HepG2 (cell line): ENCODE data around the gene CHN2.

Experiments used
- BHLHE40 ChIP-seq: IDR thresholded peaks from 2 replicates; pipeline ENCODE4 v1.6.1; 2011; ENCODE audit warnings: low read length, improper control_type of control experiment
- BRCA1 ChIP-seq: sonication (generic); formaldehyde crosslinking; IDR thresholded peaks from 2 replicates; pipeline ENCODE4 v1.4.0; 2020; ENCODE audit warnings: missing genetic modification reagents
- GABPA ChIP-seq, 2 experiments: IDR thresholded peaks; 2 replicates each; pipeline ENCODE4 v1.6.1; 2011 to 2016; ENCODE audit warnings: low read depth in 2 of 2, low read length in 1 of 2, missing biosample characterization in 1 of 2, missing genetic modification characterization in 1 of 2
- HNF4G ChIP-seq, 2 experiments: sonication (generic) in 1 of 2; formaldehyde crosslinking in 1 of 2; IDR thresholded peaks; 2 replicates each; pipeline versions ENCODE4 v1.4.0 to v1.6.1; 2011 to 2020; ENCODE audit warnings: borderline replicate concordance in 2 of 2, low read depth in 2 of 2, mild to moderate bottlenecking in 2 of 2, low read length in 1 of 2, missing genetic modification reagents in 1 of 2, moderate library complexity in 1 of 2
- MYNN ChIP-seq: sonication (generic); formaldehyde crosslinking; IDR thresholded peaks from 2 replicates; pipeline ENCODE4 v1.4.0; 2020; ENCODE audit warnings: mild to moderate bottlenecking, low read depth, missing genetic modification reagents
- POLR2AphosphoS5 ChIP-seq: IDR thresholded peaks from 2 replicates; pipeline ENCODE4 v1.6.1; 2012; ENCODE audit warnings: low read depth, low read length
- RAD51 ChIP-seq: fragments of 450-650 bp; IDR thresholded peaks from 2 replicates; pipeline ENCODE4 v1.6.1; 2016; ENCODE audit warnings: borderline replicate concordance
- SP1 ChIP-seq, 2 experiments: fragments of 450-650 bp in 1 of 2; sonication (generic) in 1 of 2; formaldehyde crosslinking in 1 of 2; IDR thresholded peaks; 2 replicates each; pipeline versions ENCODE4 v1.4.0 to v1.6.1; 2016 to 2020; ENCODE audit warnings: missing genetic modification reagents in 1 of 2
- TF ChIP-seq, protein P1 (sequence below): sonication (generic); formaldehyde crosslinking; IDR thresholded peaks from 2 replicates; pipeline ENCODE4 v1.5.0; 2020; ENCODE audit warnings: mild to moderate bottlenecking, low read depth, missing genetic modification reagents, borderline replicate concordance

DNA sequence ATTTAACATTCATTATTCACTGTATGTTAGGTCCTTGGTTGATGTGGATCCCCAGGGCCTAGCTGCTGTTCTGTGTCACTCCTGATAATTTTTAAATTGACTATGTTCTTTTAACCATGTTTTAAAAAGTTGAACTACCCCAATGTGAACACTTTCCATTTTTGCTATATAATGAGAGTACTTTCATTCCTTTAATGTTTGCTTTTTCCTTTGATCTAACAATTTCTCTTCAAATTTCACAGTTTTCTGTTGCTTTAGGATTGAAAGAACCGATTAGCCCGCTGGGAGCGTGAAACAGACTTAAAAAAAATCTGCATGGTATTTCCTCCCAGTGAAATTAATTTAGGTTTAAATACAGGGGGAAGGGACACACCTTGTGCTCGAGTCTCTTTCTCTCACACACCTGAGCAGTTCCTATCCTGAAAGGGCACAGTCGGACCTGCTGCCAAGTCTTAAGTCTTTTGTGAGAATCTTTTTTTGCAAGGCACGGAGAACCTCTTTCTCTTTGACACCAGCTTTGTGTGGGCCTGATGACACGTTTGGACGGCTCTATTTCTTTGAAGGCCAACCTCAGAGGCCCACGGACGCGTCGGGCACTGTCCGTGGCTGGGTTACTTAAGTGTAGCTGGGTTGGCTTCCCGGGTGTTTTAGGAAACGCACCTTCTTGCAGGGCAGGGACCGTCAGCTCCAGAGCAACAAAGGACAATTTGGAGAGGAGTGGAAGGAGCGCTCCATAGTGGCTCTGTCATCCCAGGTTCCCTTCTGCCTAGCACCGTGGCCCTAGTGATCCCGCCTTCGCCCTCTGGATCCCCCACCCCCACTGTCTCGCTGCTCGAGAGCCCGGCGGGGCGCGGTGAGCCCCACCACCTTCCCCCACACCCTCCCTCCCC is 1.0 kb upstream of the CHN2 start:
- TF ChIP-seq HNF4G (IDR thresholded peaks at IDR 0.05; ENCODE audit: borderline replicate concordance, low read depth, low read length) (no peak), HNF4G (CRISPR knock-in tag; IDR thresholded peaks at IDR 0.05; ENCODE audit: borderline replicate concordance, low read depth) (no peak), BRCA1 (CRISPR knock-in tag) (no peak), POLR2AphosphoS5 (no peak), BHLHE40 (no peak), SP1 (IDR thresholded peaks at IDR 0.05) (no peak), SP1 (CRISPR knock-in tag; IDR thresholded peaks at IDR 0.05) (no peak), GABPA (IDR thresholded peaks at IDR 0.05; ENCODE audit: low read depth, low read length) (no peak), GABPA (CRISPR knock-in tag; IDR thresholded peaks at IDR 0.05; ENCODE audit: low read depth) (no peak), MYNN (CRISPR knock-in tag) (no peak), RAD51 (no peak)
- TF ChIP-seq, protein P1, sequence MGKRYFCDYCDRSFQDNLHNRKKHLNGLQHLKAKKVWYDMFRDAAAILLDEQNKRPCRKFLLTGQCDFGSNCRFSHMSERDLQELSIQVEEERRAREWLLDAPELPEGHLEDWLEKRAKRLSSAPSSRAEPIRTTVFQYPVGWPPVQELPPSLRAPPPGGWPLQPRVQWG (CRISPR knock-in tag): no peak
